ENCODE measurements around the gene RAB19. TPM values are rescaled to one million over a fixed set of nuclear protein-coding genes. Genes with fewer than 3 reads are reported as not detected.
"Not testable (repeated sequence)": the region's sequence is repeated elsewhere in the genome, so short reads cannot be mapped to it uniquely, and the experiment has no call there.

The RAB19 gene
- total RNA-seq, 1 experiment from 2014 or later: not detected

GRCh38 chr7:140453273-140453672, 49.4 kb downstream of the RAB19 start:
- no peak for DNase-seq (ENCODE audit: low read depth)

- DNase-seq (ENCODE audit: low read depth): not testable (repeated sequence)
Measured at GRCh38 chr7:140453785-140454656, 50.2 kb downstream of the RAB19 start.

DNA sequence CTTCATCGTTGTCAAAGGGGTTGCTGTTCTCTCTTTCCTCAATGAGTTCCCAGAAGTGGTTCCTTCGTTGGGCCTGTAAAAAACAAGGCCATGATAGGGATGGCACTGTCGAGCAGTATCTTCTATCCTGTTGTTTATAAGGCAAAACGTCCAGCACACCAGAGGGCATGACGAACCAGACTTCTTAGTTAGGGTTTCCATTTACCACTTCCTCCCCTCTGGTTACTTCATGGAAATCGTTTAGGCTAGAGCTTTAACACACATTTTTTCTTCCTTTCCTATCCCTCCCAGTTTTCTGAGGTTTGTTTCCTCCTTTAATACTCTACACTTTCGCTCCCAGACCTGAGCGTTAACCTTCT, 50.8 kb downstream of the RAB19 start:
- no peak for DNase-seq (ENCODE audit: low read depth)

- no peak for DNase-seq (ENCODE audit: low read depth)
Measured at GRCh38 chr7:140455743-140456142, 51.9 kb downstream of the RAB19 start.

DNA sequence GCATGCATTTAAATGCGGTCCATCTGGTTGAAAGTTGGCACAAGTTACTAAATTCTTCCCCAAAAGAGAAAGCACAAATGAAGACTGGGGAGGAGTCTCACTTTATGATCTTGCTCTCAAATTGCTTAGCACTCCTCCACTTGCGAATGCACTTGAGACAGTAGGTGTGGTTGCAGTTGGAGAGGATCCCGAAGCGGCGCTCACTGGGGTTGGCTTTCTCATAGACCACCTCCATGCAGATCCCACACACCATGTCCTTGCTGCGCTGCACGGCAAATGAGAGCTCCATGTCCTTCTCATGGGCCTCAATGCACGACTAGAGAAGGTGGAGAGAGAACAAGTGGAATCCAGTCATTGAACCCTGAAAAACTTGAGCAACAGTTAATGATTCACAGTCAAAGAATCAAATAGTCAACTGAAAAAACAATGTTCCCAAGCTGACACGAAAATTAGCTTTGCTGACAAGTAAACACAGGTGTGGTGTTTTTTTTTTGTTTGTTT, 52.7 kb downstream of the RAB19 start:
- no peak for DNase-seq (ENCODE audit: low read depth)

- no peak for DNase-seq (ENCODE audit: low read depth)
Measured at GRCh38 chr7:140458201-140458600, 54.3 kb downstream of the RAB19 start.

GRCh38 chr7:140458916-140459315, 55.1 kb downstream of the RAB19 start:
- no peak for DNase-seq (ENCODE audit: low read depth)

DNA sequence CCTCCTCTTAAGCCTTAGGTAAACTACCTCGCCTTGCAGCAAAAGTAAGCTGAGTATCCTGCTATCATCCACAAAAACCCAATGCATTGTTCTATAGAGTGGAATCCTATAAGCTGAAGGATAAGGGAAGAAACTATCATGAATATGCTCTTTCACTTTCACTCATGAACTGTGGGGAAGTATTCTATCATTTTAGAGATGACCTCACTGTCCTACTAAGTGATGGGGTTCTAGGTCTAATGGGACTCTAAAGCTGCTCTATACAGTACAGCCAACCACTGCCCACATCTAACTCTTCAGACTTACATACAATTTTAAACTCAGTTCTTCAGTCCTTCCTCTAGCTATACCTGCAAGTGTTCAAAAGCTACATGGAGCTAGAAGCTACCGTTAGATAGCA, 59.3 kb downstream of the RAB19 start:
- no peak for DNase-seq (ENCODE audit: low read depth)

DNA sequence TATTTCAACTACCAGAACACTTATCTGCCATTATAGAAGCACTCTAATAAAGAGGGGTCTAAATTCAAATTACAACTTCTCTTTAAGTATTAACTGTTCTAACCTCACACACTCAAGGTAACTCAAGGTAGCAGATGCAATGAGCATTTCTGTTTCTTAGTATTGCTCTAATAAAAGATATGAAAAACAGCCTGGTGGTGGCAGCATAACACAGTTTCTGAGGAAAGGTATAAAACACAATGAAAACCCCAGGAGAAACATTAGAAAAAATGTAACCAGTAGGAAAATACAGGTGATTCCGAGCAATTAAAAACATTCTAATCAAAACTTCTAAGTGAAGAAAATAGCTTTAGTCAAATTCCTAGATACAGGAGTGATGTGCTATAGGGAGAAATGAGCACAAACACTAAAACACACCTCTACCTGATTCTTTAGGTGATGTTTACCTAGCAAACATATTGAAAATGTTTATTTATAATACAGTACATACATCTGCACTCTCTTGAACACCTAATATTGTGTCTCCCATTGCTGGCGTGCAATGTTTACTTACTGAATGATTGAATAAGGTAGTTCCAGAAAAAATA, 72.0 kb downstream of the RAB19 start:
- peak; percentile 48 for DNase-seq (ENCODE audit: low read depth)

DNA sequence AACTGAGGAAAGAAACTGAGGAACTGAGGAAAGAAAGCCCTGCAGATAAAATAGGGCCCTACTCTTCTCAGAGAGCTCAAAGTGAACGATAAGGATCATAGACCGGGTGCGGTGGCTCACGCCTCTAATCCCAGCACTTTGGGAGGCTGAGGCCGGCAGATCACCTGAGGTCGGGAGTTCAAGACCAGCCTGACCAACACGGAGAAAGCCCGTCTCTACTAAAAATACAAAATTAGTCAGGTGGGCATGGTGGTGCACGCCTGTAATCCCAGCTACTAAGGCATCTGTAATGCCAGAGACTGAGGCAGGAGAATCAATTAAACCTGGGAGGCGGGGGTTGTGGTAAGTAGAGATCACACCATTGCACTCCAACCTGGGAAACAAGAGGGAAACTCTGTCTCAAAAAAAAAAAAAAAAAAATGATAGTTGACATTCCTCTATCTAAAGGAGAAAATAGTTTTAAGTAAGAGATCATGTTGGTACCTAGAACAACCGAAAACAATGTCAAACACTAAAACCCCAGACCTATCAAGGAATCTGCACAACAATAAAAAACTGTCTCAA, 72.9 kb downstream of the RAB19 start:
- DNase-seq (ENCODE audit: low read depth): no peak

Small RNA genes lying within 50 kb of the gene (small RNA-seq; reads per million reads assigned to genes)
- gene RNA5SP247 (0.07 reads per million), gene RNA5SP248 (42.2 reads per million, percentile 94 among the genes with 10 or more reads in this experiment)

Other genes with a start within 250 kb of the RAB19 start
- 1.00 and 1.3 TPM in 2 replicates for gene KDM7A, start 227.1 kb upstream of the RAB19 start, total RNA-seq (2014; rRNA removed; shearing (Covaris generic))
- gene SLC37A3, start 5.5 kb upstream of the RAB19 start, total RNA-seq (2014; rRNA removed; shearing (Covaris generic)): 19.4 and 24.3 TPM in 2 replicates
- gene MKRN1, start 75.4 kb downstream of the RAB19 start, total RNA-seq (2014; rRNA removed; shearing (Covaris generic)): 43.3 and 48.1 TPM in 2 replicates
- 1.8 and 2.2 TPM in 2 replicates for gene DENND2A, start 236.8 kb downstream of the RAB19 start, total RNA-seq (2014; rRNA removed; shearing (Covaris generic))